ENCODE measurements around the gene ITFG2. TPM values are rescaled to one million over a fixed set of nuclear protein-coding genes. Genes with fewer than 3 reads are reported as not detected.
A peak's percentile ranks its signal among the peaks of the same experiment; 100 is the strongest.

The ITFG2 gene
- total and polyA plus RNA-seq, 2 of the 13 experiments (the other 11 are each of a cell fraction or from before 2014, with no cell fraction given): 14.8 to 15.5 TPM

DNA sequence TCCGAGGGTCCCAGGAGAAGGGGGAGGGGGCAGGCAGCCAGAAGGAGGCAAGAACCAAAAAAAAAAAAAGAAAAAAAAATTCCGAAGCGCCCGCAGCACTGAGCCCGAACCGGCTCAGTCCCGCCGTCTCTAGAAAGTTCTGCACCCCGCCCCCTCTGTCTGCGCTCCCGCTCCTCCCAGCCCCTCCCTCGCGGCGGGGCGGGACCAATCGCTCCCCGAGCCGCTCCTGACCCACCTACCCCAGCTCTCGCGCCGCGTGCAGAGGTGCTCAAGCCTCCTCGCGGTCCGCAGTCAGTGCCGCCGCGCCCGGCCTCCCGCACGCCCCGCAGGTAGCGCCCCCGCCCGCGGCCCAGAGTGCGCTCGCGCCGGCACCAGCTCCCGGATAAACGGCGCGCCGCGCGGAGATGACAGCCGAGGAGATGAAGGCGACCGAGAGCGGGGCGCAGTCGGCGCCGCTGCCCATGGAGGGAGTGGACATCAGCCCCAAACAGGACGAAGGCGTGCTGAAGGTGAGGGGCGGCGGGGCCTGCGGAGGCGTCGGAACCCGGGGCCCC, 17.7 kb upstream of the ITFG2 start, which contains the start of gene FKBP4 (continued):
- TF ChIP-seq, protein P1, sequence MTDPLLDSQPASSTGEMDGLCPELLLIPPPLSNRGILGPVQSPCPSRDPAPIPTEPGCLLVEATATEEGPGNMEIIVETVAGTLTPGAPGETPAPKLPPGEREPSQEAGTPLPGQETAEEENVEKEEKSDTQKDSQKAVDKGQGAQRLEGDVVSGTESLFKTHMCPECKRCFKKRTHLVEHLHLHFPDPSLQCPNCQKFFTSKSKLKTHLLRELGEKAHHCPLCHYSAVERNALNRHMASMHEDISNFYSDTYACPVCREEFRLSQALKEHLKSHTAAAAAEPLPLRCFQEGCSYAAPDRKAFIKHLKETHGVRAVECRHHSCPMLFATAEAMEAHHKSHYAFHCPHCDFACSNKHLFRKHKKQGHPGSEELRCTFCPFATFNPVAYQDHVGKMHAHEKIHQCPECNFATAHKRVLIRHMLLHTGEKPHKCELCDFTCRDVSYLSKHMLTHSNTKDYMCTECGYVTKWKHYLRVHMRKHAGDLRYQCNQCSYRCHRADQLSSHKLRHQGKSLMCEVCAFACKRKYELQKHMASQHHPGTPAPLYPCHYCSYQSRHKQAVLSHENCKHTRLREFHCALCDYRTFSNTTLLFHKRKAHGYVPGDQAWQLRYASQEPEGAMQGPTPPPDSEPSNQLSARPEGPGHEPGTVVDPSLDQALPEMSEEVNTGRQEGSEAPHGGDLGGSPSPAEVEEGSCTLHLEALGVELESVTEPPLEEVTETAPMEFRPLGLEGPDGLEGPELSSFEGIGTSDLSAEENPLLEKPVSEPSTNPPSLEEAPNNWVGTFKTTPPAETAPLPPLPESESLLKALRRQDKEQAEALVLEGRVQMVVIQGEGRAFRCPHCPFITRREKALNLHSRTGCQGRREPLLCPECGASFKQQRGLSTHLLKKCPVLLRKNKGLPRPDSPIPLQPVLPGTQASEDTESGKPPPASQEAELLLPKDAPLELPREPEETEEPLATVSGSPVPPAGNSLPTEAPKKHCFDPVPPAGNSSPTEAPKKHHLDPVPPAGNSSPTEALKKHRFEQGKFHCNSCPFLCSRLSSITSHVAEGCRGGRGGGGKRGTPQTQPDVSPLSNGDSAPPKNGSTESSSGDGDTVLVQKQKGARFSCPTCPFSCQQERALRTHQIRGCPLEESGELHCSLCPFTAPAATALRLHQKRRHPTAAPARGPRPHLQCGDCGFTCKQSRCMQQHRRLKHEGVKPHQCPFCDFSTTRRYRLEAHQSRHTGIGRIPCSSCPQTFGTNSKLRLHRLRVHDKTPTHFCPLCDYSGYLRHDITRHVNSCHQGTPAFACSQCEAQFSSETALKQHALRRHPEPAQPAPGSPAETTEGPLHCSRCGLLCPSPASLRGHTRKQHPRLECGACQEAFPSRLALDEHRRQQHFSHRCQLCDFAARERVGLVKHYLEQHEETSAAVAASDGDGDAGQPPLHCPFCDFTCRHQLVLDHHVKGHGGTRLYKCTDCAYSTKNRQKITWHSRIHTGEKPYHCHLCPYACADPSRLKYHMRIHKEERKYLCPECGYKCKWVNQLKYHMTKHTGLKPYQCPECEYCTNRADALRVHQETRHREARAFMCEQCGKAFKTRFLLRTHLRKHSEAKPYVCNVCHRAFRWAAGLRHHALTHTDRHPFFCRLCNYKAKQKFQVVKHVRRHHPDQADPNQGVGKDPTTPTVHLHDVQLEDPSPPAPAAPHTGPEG (CRISPR knock-in tag; IDR thresholded peaks at IDR 0.05): peak; percentile 59; the same call in 1 of the 2 replicates
- TF ChIP-seq ZSCAN20 (CRISPR knock-in tag; IDR thresholded peaks at IDR 0.05; ENCODE audit: borderline replicate concordance) (peak; percentile 41; the same call in 1 of the 2 replicates), LCORL (IDR thresholded peaks at IDR 0.05) (no peak), LCORL (CRISPR knock-in tag; IDR thresholded peaks at IDR 0.05) (no peak), ZNF275 (CRISPR knock-in tag; IDR thresholded peaks at IDR 0.05; ENCODE audit: borderline replicate concordance) (peak; percentile 37; the same call in 1 of the 2 replicates), PREB (CRISPR knock-in tag; IDR thresholded peaks at IDR 0.05) (0 out of 2 replicates have a peak, but pooled peaks have one; percentile 56), ZNF225 (CRISPR knock-in tag; IDR thresholded peaks at IDR 0.05) (0 out of 2 replicates have a peak, but pooled peaks have one; percentile 58)
